Ovary (tissue), 9 donors: ENCODE data around the gene CADPS. TPM values are rescaled to one million over a fixed set of nuclear protein-coding genes. Genes with fewer than 3 reads are reported as not detected.

ENCODE experiments used
- DNase-seq, 5 donors: peaks; one replicate each; pipeline ENCODE4 v3.0.0-alpha.2; 2019 to 2020
- H3K27ac ChIP-seq, 2 donors: fragments of 200-600 bp; one replicate each; pipeline versions ENCODE4 v1.5.1 to v1.8.0; 2019 to 2022
- H3K27me3 ChIP-seq: fragments of 200-600 bp; one replicate; pipeline ENCODE4 v1.8.0; 2022
- H3K36me3 ChIP-seq: fragments of 200-600 bp; sonication (generic); one replicate; pipeline ENCODE4 v1.5.1; 2019
- H3K4me1 ChIP-seq: one replicate; pipeline ENCODE4 v1.8.1; 2013; ENCODE audit warnings: mild to moderate bottlenecking, moderate library complexity; ENCODE audit not compliant: insufficient read depth
- H3K4me3 ChIP-seq: fragments of 200-600 bp; sonication (generic); one replicate; pipeline ENCODE4 v1.5.1; 2017
- H3K9me3 ChIP-seq, 2 donors: fragments of 200-600 bp in 1 of 2; sonication (generic) in 1 of 2; one replicate each; pipeline versions ENCODE4 v1.5.1 to v1.8.1; 2013 to 2019; ENCODE audit warnings: mild to moderate bottlenecking in 1 of 2, moderate library complexity in 1 of 2
- EP300 ChIP-seq: sonication (generic); formaldehyde crosslinking; IDR thresholded peaks from one replicate; pipeline ENCODE4 v1.6.1; 2017; ENCODE audit warnings: antibody characterized with exemption
- POLR2A ChIP-seq: fragments of 450-650 bp; IDR thresholded peaks from one replicate; pipeline ENCODE4 v1.6.1; 2017; ENCODE audit warnings: antibody characterized with exemption, mild to moderate bottlenecking, moderate library complexity
- WGBS, 3 donors: extraction: QIAGEN DNeasy Blood & Tissue Kit in 1 of 3; methylation state at CpG; one replicate each; pipeline versions ENCODE4 v1.1.5 to v1.1.7; 2013 to 2017; 5-methylcytosine and 5-hydroxymethylcytosine counted together
- intact Hi-C, 4 donors: fragments of 100-400 bp; cut with DNase I; formaldehyde crosslinking; loops; one replicate each; pipeline versions ENCODE4 v1.11.0 to v1.15.1; 2022 to 2023
- polyA plus RNA-seq, 2 donors: library from polyadenylated mRNA; stranded (reverse); fragments of 200-250 nt in 1 of 2; fragments of 350-450 nt in 1 of 2; fragmentation: Illumina TruSeq in 1 of 2; extraction: RNeasy Lipid Tissue Mini Kit (QIAGEN cat#74804) in 1 of 2; gene quantifications; one replicate each; pipeline ENCODE4 v1.2.3, GENCODE V29; 2013 to 2014
- total RNA-seq, 7 donors: library from RNA; depleted of rRNA in 2 of 7; stranded (reverse); fragments of >200 nt in 2 of 7; fragmentation: NEBNext Ultra II Directional in 3 of 7; extraction: Animal tissue kit (Norgen Biotek cat#: 25700) in 3 of 7; gene quantifications; one replicate each; pipeline versions ENCODE4 v1.1.0 to v1.2.4, GENCODE V29; 2016 to 2023
- TF ChIP-seq, protein P1 (sequence below), 3 donors: fragments of 450-650 bp in 2 of 3; fragments of 200-600 bp in 1 of 3; IDR thresholded peaks; one replicate each; pipeline versions ENCODE4 v1.5.1 to v1.8.0; 2016 to 2022; ENCODE audit warnings: antibody characterized with exemption in 3 of 3, mild to moderate bottlenecking in 1 of 3
- donor health status: DM: no; HTN: no; CAD: no; lungs with moderate emphysema.
- donor health status: DM: no; HTN: no; CAD: no.
- donor health status: Bipolar disorder and iron deficiency.
- donor health status: DM: yes; HTN: yes; CAD: no.
- donor health status: DM: no; HTN: no; CAD: no.
- donor health status: DM: yes; HTN: yes; CAD: no.

Gene CADPS
- total and polyA plus RNA-seq, 9 donors = 0.90 to 6.8 (median 2.8) TPM

DNA sequence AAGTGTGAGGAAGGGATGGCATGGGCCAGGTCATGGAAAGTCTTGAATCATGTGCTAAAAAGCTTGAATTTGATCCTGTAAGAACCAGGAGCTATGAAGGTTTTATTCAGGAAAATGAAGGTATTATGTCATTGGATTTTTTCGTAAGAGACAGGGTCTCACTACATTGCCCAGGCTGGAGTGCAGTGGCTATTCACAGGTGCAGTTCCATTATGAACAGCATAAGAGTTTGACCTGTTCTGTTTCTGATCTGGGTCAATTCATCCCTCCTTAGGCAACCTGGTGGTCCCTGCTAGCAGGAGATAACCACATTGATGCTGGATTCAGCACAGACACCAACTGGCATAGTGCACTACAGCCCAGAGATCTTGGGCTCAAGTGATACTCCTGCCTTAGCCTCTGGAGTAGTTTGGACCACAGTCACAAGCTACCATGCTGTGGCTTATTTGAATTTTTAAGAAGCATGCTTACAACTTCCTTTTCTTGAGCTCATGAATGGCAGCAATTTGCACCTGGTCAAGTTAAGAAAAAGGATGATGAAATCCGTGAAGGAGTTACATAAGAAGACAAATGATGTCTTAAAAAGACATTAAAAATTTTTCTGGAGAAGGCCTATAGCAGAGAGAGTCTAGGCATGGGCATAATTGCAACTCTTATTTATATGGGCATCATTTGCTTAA, 79.1 kb downstream of the CADPS start:
- no peak overlapping the region for H3K27ac ChIP-seq
- 83 to 85% (median 85%) methylated on average over 2 of the region's 2 CpGs for WGBS, 3 donors
- TF ChIP-seq POLR2A = no peak
- TF ChIP-seq, protein P1, sequence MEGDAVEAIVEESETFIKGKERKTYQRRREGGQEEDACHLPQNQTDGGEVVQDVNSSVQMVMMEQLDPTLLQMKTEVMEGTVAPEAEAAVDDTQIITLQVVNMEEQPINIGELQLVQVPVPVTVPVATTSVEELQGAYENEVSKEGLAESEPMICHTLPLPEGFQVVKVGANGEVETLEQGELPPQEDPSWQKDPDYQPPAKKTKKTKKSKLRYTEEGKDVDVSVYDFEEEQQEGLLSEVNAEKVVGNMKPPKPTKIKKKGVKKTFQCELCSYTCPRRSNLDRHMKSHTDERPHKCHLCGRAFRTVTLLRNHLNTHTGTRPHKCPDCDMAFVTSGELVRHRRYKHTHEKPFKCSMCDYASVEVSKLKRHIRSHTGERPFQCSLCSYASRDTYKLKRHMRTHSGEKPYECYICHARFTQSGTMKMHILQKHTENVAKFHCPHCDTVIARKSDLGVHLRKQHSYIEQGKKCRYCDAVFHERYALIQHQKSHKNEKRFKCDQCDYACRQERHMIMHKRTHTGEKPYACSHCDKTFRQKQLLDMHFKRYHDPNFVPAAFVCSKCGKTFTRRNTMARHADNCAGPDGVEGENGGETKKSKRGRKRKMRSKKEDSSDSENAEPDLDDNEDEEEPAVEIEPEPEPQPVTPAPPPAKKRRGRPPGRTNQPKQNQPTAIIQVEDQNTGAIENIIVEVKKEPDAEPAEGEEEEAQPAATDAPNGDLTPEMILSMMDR (IDR thresholded peaks at IDR 0.05) = no peak
- TF ChIP-seq EP300 = no peak
- no peaks in the 10 kb centered on the region for H3K9me3 ChIP-seq
- H3K4me3 ChIP-seq = no peak overlapping the region
- H3K4me1 ChIP-seq = no peaks in the 10 kb centered on the region
- no peak for DNase-seq
- no peaks in the 10 kb centered on the region for H3K27me3 ChIP-seq
- no peaks in the 10 kb centered on the region for H3K36me3 ChIP-seq
- intact Hi-C loops = no loop called here

DNA sequence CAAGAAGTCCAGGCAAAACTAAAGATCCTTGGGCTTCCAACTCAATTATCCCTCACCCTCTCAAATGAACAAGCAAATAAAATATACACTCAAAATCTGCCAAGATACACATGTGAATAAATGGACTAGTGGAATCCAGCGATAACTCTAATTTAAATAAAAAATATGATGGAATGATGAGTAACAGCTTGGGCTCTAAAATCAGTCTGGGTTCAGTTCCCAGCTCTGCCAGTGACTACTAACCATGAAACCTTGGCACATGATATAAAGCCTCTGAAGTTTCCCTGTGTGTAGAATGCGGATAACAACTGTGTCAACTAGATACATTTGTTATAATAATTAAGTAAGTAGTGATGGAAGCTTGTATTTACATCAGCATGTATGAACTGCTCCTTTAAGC, 81.3 kb downstream of the CADPS start:
- no peaks in the 10 kb centered on the region for H3K4me1 ChIP-seq
- no peaks in the 10 kb centered on the region for H3K36me3 ChIP-seq
- TF ChIP-seq POLR2A (no peak), EP300 (no peak)
- TF ChIP-seq, protein P1 (IDR thresholded peaks at IDR 0.05) = no peak
- no peaks in the 10 kb centered on the region for H3K9me3 ChIP-seq
- 77 to 90% (median 86%) methylated on average over 2 of the region's 2 CpGs for WGBS, 3 donors
- no peaks in the 10 kb centered on the region for H3K27me3 ChIP-seq
- DNase-seq = no peak
- intact Hi-C loops = no loop called here
- no peak overlapping the region for H3K4me3 ChIP-seq
- no peak overlapping the region for H3K27ac ChIP-seq

DNA sequence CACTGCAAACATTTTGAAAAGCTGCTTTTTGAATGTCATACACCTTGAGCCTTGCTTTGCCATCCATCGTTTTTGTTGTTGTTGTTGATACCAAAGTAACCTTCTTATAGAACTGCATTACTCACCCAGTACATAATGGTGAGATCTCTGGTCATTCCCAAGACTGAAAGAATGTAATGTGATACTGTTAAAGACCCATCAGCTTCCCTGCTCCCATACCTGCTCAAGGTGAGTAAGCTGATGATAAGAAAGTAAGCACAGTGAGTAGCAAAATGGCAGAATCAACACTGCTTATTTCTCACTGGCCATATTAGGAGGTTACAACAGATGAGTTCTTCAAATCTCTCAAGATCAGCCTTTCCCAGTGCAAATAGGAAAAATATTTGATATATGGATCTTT, 89.8 kb downstream of the CADPS start:
- intact Hi-C loops = no loop called here
- WGBS, 3 donors = 77 to 87% (median 83%) methylated on average over 1 of the region's 1 CpG
- no peaks in the 10 kb centered on the region for H3K4me1 ChIP-seq
- H3K9me3 ChIP-seq = no peaks in the 10 kb centered on the region
- no peaks in the 10 kb centered on the region for H3K27me3 ChIP-seq
- no peaks in the 10 kb centered on the region for H3K36me3 ChIP-seq
- TF ChIP-seq EP300 (no peak), POLR2A (no peak)
- TF ChIP-seq, protein P1 (IDR thresholded peaks at IDR 0.05) = no peak
- no peak overlapping the region for H3K27ac ChIP-seq
- H3K4me3 ChIP-seq = no peak overlapping the region
- no peak for DNase-seq

DNA sequence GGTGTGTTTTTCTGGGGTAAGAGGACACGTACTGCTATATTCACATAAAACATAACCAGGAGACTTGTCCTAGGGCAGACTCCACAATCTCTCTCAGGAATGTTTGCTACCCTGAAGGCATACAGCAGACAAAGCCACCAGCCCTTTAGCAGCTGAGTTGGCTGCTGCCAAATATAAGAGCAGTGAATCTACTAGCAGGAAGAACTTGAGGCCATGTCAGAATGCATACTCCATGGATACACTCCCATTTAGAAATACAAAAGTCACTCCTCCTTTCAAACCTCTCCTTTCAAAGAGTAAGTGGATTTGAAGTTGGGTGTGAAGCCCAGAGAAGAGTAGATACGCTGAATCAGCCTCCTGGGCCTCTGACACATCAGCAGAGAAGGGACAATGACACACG, 94.1 kb downstream of the CADPS start:
- intact Hi-C loops = no loop called here
- H3K4me1 ChIP-seq = no peaks in the 10 kb centered on the region
- WGBS, 3 donors = 85 to 86% (median 85%) methylated on average over 3 of the region's 3 CpGs
- no peaks in the 10 kb centered on the region for H3K9me3 ChIP-seq
- no peaks in the 10 kb centered on the region for H3K36me3 ChIP-seq
- H3K27ac ChIP-seq = no peak overlapping the region
- TF ChIP-seq POLR2A = no peak
- TF ChIP-seq, protein P1 (IDR thresholded peaks at IDR 0.05) = no peak
- no peak for TF ChIP-seq EP300
- H3K27me3 ChIP-seq = no peaks in the 10 kb centered on the region
- DNase-seq = no peak
- no peak overlapping the region for H3K4me3 ChIP-seq
